GM21786 (cell line): Measurements from ENCODE around the gene NSG1.

Experiments used
- ATAC-seq: cut with Tn5 transposase; IDR thresholded peaks from one replicate; pipeline ENCODE4 v1.9.1; 2021; ENCODE audit not compliant: unreplicated experiment

NSG1 gene

GRCh38 chr4:4428966-4429875, 42.3 kb downstream of the NSG1 start:
- no peak for ATAC-seq

GRCh38 chr4:4430492-4431195, 43.7 kb downstream of the NSG1 start:
- ATAC-seq = no peak

- ATAC-seq = no peak
Observed at GRCh38 chr4:4432341-4433125, 45.6 kb downstream of the NSG1 start.

GRCh38 chr4:4433941-4434340, 47.0 kb downstream of the NSG1 start:
- no peak for ATAC-seq

GRCh38 chr4:4436244-4436823, 49.4 kb downstream of the NSG1 start:
- no peak for ATAC-seq

GRCh38 chr4:4437798-4438470, 51.0 kb downstream of the NSG1 start:
- ATAC-seq = no peak

GRCh38 chr4:4438891-4439290, 52.0 kb downstream of the NSG1 start:
- no peak for ATAC-seq

GRCh38 chr4:4439782-4440181, 52.9 kb downstream of the NSG1 start:
- ATAC-seq = no peak

- ATAC-seq = no peak
Observed at GRCh38 chr4:4440333-4441061, 53.6 kb downstream of the NSG1 start.

GRCh38 chr4:4443821-4444220, 56.9 kb downstream of the NSG1 start:
- ATAC-seq = no peak

GRCh38 chr4:4446434-4446833, 59.5 kb downstream of the NSG1 start:
- ATAC-seq = no peak

- peak; percentile 87 for ATAC-seq
Observed at GRCh38 chr4:4455210-4455865, 68.4 kb downstream of the NSG1 start.

GRCh38 chr4:4456351-4456750, 69.4 kb downstream of the NSG1 start:
- no peak for ATAC-seq

GRCh38 chr4:4456816-4457578, 70.1 kb downstream of the NSG1 start:
- no peak for ATAC-seq

- ATAC-seq = no peak
Observed at GRCh38 chr4:4457803-4458553, 71.1 kb downstream of the NSG1 start.

GRCh38 chr4:4459181-4459580, 72.3 kb downstream of the NSG1 start:
- ATAC-seq = no peak

GRCh38 chr4:4460759-4461158, 73.9 kb downstream of the NSG1 start:
- no peak for ATAC-seq

- no peak for ATAC-seq
Observed at GRCh38 chr4:4461178-4461577, 74.3 kb downstream of the NSG1 start.
